GM08714 (cell line): ENCODE measurements around the gene IL20.

Experiments
- H3K4me3 ChIP-seq: fragments of 200-500 bp; sonication (Bioruptor generic); 2 replicates; pipeline ENCODE4 v1.5.1; 2014; ENCODE audit warnings: mild to moderate bottlenecking, low read length, inconsistent platforms
- ZNF274 ChIP-seq: IDR thresholded peaks from 2 replicates; pipeline ENCODE4 v1.6.1; 2012; ENCODE audit warnings: mild to moderate bottlenecking, low read depth, low read length

IL20 gene

GRCh38 chr1:206854401-206855129 is 10.9 kb upstream of the IL20 start:
- no peak overlapping the region for H3K4me3 ChIP-seq
- no peak for TF ChIP-seq ZNF274

GRCh38 chr1:206855859-206856258 is 9.6 kb upstream of the IL20 start:
- no peak for TF ChIP-seq ZNF274

GRCh38 chr1:206856674-206857464 is 8.6 kb upstream of the IL20 start:
- no peak overlapping the region for H3K4me3 ChIP-seq
- TF ChIP-seq ZNF274 = no peak

More at GRCh38 chr1:206855859-206856258, 9.6 kb upstream of the IL20 start:
- no peak overlapping the region for H3K4me3 ChIP-seq

- no peak for TF ChIP-seq ZNF274
- H3K4me3 ChIP-seq = no peak overlapping the region
Measured at GRCh38 chr1:206859082-206859521, 6.3 kb upstream of the IL20 start.

GRCh38 chr1:206860165-206860564 is 5.3 kb upstream of the IL20 start:
- TF ChIP-seq ZNF274 = no peak
- no peak overlapping the region for H3K4me3 ChIP-seq

- H3K4me3 ChIP-seq = no peak overlapping the region
- no peak for TF ChIP-seq ZNF274
Measured at GRCh38 chr1:206863266-206863665, 2.2 kb upstream of the IL20 start.

- no peak for TF ChIP-seq ZNF274
- no peak overlapping the region for H3K4me3 ChIP-seq
Measured at GRCh38 chr1:206866062-206866461, 639 bp downstream of the IL20 start.

- TF ChIP-seq ZNF274 = no peak
- no peak overlapping the region for H3K4me3 ChIP-seq
Measured at GRCh38 chr1:206867239-206867638, 1.8 kb downstream of the IL20 start.

GRCh38 chr1:206867716-206868115 is 2.3 kb downstream of the IL20 start:
- no peak overlapping the region for H3K4me3 ChIP-seq
- no peak for TF ChIP-seq ZNF274

- no peak overlapping the region for H3K4me3 ChIP-seq
- no peak for TF ChIP-seq ZNF274
Measured at GRCh38 chr1:206868264-206868663, 2.8 kb downstream of the IL20 start.

GRCh38 chr1:206872139-206872538 is 6.7 kb downstream of the IL20 start:
- no peak overlapping the region for H3K4me3 ChIP-seq
- no peak for TF ChIP-seq ZNF274

- no peak for TF ChIP-seq ZNF274
- no peak overlapping the region for H3K4me3 ChIP-seq
Measured at GRCh38 chr1:206873603-206874188, 8.3 kb downstream of the IL20 start.

GRCh38 chr1:206875752-206876377 is 10.4 kb downstream of the IL20 start:
- TF ChIP-seq ZNF274 = no peak
- H3K4me3 ChIP-seq = no peak overlapping the region

GRCh38 chr1:206878456-206878855 is 13.0 kb downstream of the IL20 start:
- no peak for TF ChIP-seq ZNF274

More at GRCh38 chr1:206878456-206878855, 13.0 kb downstream of the IL20 start:
- H3K4me3 ChIP-seq = no peak overlapping the region
